PC-9 (cell line): ENCODE results near the gene LRRC31.

Experiments used
- CTCF ChIP-seq: fragments of 200-600 bp; sonication (generic); conservative IDR thresholded peaks from 2 replicates; pipeline ENCODE4 v1.6.1; 2017; ENCODE audit warnings: mixed run types, antibody characterized with exemption, mild to moderate bottlenecking, moderate library complexity
- EZH2 ChIP-seq: fragments of 200-600 bp; sonication (generic); IDR thresholded peaks from 2 replicates; pipeline ENCODE4 v1.8.0; 2017; ENCODE audit warnings: antibody characterized with exemption, low read depth

- TF ChIP-seq CTCF = no peak
- no peak for TF ChIP-seq EZH2
These were observed 1.4 kb downstream of the LRRC31 start for GRCh38 chr3:169868369-169868768.
